HG03442 (cell line): ENCODE measurements around the gene TUBE1.
A peak's percentile ranks its signal among the peaks of the same experiment; 100 is the strongest.
"Not testable (repeated sequence)": the region's sequence is repeated elsewhere in the genome, so short reads cannot be mapped to it uniquely, and the experiment has no call there.

Experiments
- ATAC-seq: cut with Tn5 transposase; IDR thresholded peaks from one replicate; pipeline ENCODE4 v1.9.1; 2021; ENCODE audit warnings: mild to moderate bottlenecking, moderate library complexity; ENCODE audit not compliant: unreplicated experiment

TUBE1 gene

GRCh38 chr6:112065426-112065986 is 21.8 kb downstream of the TUBE1 start:
- no peak for ATAC-seq

DNA sequence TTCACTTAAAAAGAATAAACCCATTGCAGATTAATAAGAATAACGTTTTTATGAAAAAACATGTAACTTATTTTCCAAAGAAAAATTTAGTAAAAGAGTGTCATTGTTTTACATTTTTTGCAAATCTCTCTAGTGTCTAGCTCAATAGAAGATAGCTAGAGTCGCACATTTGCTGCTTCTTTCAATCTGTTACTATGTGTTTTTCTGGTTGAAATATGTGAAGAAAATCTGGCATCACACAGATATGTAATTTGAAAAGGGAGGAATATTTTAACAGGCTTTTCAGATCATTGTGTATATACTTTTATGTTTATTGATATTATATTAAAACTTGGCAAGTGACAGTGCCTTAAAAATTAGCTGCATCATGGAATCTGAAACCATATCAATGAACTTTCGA is 24.3 kb downstream of the TUBE1 start:
- ATAC-seq, result no peak

- ATAC-seq, result no peak
Observed at GRCh38 chr6:112061605-112062004, 25.7 kb downstream of the TUBE1 start.

- ATAC-seq, result no peak
Observed at GRCh38 chr6:112058243-112059032, 28.8 kb downstream of the TUBE1 start.

- ATAC-seq, result no peak
Observed at GRCh38 chr6:112054555-112055190, 32.6 kb downstream of the TUBE1 start.

- no peak for ATAC-seq
Observed at GRCh38 chr6:112054001-112054400, 33.3 kb downstream of the TUBE1 start, which contains the start of gene CCN6. Gene CCN6 (plus strand): TSS chr6:112054104. CDS start chr6:112054358, 254 bp downstream.

- not testable (repeated sequence) for ATAC-seq
Observed at GRCh38 chr6:112051251-112051740, 36.0 kb downstream of the TUBE1 start.

- ATAC-seq, result no peak
Observed at GRCh38 chr6:112050429-112050828, 36.9 kb downstream of the TUBE1 start.

DNA sequence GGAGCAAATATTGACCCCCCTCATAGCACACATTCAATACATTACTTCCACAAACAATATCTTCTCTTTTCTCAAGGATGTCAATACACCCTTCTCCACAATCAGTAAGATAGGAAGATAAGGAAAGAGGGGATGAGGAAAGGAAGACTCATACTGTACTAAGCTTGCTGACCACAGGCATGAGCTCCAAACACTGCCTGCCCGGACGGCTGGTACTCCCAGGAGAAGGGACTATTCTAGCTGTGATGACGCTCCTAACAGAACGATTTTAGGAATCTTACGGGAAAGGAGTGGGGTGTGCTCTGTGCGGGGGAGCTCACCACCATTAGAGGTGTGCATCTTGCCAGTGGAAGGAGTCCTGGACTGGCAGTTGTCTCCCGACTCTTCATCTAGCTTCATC is 37.3 kb downstream of the TUBE1 start:
- ATAC-seq, result no peak

DNA sequence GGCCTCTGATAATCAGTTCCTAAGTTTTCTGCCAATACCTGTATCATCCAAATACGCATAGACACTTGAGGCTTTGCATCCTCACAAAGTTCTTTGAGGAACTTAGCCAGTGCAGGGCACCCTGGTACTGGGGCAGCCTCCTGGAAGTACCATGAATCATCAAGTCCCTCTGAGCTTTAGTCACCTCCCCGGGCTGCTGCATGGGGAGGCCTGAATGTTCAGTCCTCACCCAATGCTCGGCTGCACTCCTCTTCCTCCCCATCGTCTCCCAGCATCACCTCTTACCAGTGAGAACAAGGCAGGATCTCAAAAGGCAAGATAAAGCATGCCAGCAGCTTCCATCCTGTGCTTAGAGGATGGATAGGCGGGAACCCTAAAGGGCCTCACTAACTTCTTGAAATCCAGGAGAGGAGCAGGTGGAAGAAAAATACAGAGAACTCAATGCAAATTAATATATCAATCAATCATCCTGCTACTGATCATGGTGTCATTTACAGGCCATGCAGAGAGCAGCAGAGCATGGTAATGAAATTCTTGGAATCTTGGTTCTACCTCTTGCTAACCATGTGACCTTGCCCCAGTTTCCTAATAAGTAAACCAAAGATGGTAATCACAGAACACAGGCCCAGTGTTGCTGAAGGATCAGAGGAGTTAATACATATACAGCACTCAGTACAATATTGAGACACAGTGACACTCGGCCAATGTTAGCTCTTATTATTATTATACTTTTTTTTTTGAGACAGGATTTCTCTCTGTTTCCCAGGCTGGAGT is 38.1 kb downstream of the TUBE1 start:
- no peak for ATAC-seq

DNA sequence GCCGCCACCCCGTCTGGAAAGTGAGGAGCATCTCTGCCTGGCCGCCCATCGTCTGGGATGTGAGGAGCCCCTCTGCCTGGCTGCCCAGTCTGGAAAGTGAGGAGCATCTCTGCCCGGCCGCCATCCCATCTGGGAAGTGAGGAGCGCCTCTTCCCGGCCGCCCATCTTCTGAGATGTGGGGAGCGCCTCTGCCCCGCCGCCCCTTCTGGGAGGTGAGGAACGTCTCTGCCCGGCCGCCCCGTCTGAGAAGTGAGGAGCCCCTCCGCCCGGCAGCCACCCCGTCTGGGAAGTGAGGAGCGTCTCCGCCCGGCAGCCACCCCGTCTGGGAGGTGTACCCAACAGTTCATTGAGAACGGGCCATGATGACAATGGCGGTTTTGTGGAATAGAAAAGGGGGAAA is 39.8 kb downstream of the TUBE1 start:
- not testable (repeated sequence) for ATAC-seq

GRCh38 chr6:112044856-112045255 is 42.4 kb downstream of the TUBE1 start:
- ATAC-seq, result no peak

GRCh38 chr6:112044196-112044595 is 43.1 kb downstream of the TUBE1 start:
- no peak for ATAC-seq

DNA sequence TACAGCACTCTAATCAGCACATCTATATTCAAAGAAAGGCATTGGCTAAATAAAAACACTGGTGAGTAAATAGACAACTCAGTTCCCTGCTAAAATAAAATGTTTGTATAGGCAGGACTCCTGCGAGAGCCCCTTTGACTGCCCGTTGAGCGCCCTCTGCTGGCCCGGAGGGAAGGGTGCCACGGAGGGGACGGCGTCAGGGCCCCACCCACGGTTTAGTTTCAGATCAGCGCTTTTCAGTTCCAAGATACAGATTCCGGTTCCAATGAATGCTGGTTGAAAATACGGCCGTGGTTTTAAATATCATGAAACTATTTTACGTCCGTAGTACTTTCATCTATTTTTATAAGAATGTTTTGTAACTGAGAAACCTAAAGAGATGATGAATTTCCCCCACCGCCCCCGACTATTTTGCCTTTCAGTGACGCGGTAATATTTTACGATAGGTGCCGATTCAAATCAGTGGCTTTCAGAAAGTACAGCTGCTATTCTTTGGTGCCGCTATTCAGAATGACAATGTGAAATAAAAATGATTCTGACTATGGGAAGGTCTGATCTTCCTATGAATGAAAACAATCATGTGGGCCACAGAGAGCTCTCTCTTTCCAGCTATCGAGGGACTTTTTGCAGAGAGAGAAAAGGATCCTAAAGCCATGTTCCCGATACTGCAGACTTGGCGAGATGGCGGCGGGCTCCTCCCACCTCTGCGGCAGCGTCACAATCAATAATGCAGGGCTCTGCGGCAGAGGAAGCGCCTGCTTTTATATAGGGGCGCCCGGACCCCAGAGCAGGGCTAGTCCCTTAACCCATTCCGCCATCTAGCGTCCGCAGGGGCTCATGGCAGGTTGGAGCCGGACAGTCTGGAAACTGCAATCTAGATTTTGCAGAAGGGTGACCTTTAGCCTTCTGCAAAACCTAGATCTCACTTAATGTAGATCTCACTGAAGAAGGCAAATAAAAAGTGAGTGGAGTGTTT is 44.0 kb downstream of the TUBE1 start:
- peak; percentile 86 for ATAC-seq

GRCh38 chr6:112041535-112041934 is 45.7 kb downstream of the TUBE1 start:
- ATAC-seq, result no peak

DNA sequence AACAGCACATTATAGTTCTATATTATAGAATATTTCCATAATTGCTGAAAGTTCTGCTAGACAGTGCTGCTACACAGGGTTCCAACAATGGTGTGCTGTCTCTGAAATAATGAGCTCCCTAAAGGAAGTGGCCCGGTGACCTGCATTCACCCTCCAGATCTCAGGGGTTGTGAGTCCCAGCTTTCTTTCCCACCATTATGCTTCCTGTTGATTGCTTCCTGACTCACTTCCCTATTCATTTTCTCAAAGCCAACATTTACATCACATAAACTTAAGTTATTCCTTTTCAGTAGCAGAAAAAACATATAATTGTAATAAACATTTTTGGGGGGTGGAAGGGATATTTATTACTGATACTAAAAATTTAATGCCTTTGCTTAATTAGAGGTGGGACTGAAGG is 46.3 kb downstream of the TUBE1 start:
- no peak for ATAC-seq

GRCh38 chr6:112039431-112039770 is 47.9 kb downstream of the TUBE1 start:
- ATAC-seq, result no peak

- no peak for ATAC-seq
Observed at GRCh38 chr6:112038756-112039430, 48.4 kb downstream of the TUBE1 start.

GRCh38 chr6:112038268-112038667 is 49.0 kb downstream of the TUBE1 start:
- no peak for ATAC-seq
